GM21786 (cell line): ENCODE results near the gene SKA2.
A peak's percentile ranks its signal among the peaks of the same experiment; 100 is the strongest.
"Not testable (repeated sequence)": the region's sequence is repeated elsewhere in the genome, so short reads cannot be mapped to it uniquely, and the experiment has no call there.

Source experiments
- ATAC-seq: cut with Tn5 transposase; IDR thresholded peaks from one replicate; pipeline ENCODE4 v1.9.1; 2021; ENCODE audit not compliant: unreplicated experiment

SKA2 gene, protein sequence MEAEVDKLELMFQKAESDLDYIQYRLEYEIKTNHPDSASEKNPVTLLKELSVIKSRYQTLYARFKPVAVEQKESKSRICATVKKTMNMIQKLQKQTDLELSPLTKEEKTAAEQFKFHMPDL

DNA sequence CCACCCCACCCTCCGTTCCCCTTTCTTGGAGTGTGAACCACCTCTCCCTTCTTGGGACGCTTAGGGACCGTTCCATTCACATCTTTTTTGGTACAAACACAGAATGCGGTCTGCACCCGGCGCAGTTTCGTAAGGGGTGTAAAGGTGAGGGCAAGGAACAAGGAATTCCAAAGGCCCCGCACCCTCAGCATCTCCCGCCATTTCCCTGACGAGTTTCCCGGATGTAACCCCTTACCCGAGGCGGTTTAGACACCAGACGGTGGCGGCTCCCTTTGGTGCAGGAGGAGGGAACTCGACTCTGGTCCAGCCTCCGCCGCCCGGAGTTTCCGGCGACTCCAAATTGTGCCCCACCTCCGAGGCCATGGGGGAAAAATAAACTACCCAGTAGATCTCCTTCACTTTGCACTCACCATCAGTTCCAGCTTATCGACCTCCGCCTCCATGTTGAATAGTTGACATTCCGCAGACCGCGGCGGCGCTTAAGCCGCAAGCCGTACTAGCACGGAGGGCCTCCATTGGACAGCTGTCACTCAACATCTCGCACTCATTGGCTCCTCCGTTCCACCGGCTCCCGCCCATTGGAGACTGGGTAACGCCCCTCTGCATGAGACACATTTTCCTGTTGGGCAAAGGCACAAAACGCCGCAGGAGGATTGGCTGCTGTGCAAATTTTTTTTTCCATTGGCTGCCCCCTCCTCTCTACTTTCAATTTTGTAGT lies at the start of gene SKA2:
TSS of gene SKA2 (minus strand) at position 466 of the 718 bp plus-strand sequence. CDS start at position 443, 23 bp downstream.
- ATAC-seq = peak; percentile 79

DNA sequence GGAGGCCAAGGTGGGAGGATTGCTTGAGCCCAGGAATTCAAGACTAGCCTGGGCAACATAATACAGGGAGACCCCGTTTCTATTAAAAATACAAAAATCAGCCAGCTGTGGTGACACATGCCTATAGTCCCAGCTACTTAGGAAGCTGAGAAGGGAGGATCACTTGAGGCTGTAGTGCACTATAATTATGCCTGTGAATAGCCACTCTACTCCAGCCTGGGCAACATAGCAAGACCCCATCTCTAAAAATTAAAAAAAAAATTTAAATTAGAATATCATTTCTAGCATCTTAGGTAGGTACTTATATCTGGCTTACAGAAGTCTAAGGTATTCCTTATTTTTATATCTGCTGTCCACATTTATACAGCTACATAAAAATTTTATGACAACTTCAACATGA lies 47.3 kb upstream of the SKA2 start:
- no peak for ATAC-seq

DNA sequence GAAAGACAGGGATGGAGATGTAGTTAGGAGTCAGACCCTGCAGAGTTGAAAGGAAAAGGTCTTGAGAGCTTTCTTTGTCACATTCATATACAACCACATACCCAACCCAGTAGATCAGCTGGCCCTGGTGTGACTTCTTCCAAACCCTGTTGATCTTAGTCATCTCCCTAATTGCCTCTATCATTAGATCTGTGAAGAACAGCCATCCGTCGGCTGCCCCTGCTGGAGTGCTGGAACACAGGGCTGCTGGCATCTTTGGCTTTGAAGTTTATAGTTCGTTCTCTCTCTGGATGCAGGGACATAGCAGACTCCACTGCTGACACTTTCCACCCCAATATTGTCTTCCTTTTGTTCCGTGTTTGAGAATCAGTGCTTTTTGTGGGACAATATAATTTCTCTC lies 44.4 kb upstream of the SKA2 start:
- no peak for ATAC-seq

DNA sequence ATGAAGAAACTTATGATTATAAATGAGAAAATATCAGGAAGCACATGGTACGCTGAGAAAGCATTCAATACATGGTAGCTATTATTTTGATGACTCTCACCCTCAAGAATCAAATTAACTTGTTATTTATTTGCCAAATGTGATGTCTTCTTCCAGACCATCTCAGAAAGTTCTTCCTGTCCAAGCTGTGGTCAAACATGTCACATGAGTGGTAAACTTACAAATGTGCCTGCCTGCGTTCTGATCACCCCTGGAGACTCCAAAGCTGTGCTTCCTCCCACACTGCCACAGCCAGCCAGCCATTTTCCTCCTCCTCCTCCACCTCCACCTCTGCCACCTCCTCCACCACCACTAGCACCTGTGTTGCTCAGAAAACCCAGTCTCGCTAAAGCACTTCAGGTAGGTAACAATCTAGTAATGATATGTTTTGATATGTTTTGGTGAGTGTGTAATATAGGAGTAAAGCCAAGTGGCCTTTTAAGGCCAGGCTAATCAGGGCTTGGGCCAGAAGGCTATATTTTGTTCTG lies 38.4 kb upstream of the SKA2 start:
- no peak for ATAC-seq

DNA sequence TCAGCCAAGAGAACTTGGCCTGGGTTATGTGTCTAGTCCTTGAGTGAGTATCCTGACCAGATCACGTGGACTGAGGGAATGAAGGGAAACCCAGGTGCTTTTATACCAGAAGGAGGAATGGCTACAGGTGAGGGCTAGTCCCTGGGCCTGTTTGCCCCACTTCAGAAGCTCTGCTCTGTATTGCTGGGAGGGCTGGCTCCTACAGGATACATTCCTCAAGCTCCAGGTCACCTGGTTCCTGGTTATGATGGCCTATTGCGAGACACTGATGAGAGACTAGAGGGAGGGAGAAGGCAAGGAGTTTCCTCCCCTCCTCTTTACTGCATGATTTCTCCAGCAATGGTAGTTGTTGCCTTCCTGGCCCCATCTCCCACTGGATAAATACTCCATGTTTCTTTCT lies 35.8 kb upstream of the SKA2 start:
- ATAC-seq = no peak

DNA sequence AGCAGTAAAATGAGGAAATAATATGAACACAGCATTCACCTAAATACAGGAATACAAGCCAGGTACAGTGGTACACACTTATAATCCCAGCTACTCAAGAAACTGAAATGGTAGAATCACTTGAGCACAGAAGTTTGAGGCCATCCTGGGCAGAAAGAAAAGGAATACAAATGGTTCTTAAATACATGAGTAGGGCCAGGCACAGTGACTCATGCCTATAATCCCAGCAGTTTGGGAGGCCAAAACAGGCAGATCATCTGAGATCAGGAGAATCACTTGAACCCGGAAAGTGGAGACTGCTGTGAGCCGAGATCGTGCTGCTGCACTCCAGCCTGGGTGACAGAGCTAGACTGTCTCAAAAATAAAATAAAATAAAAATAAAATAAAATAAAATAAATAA lies 31.9 kb upstream of the SKA2 start:
- no peak for ATAC-seq

DNA sequence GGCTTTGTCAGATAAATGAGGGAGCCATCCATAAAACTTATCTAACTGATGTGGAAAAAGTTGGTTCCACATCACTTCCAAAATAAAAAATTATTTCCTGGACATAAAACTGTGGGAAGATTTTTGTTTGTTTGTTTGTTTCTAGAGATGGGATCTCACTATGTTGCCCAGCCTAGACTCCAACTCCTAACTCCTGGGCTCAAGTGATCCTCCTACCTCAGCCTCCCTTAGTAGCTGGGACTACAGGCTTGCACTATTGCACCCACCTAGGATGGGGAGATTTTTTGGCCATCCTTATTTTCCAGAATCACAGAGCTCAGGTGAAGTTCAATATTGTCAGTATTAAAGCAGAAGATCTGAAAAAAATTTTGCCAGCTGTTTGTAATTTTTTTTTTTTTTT lies 31.0 kb upstream of the SKA2 start:
- ATAC-seq = no peak

DNA sequence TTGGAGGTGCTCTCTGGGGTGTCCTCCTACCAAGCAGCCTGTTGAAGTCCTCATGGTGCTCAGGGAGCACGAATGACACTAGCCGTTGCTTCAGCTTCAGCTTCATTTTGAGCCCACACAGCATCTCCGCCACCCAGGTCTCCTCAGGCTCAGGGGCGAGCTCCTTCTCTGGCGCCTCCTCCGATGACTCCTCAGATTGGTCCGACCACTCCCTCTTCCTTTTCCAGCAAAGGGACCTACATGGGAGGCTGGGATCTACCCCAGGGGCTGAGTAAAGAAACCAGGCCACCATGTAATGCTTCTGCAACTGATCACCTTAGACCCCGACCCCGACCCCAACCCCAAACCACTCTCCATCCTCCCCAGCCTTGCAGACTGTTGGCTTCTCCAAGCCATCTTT lies 26.5 kb upstream of the SKA2 start:
- no peak for ATAC-seq

DNA sequence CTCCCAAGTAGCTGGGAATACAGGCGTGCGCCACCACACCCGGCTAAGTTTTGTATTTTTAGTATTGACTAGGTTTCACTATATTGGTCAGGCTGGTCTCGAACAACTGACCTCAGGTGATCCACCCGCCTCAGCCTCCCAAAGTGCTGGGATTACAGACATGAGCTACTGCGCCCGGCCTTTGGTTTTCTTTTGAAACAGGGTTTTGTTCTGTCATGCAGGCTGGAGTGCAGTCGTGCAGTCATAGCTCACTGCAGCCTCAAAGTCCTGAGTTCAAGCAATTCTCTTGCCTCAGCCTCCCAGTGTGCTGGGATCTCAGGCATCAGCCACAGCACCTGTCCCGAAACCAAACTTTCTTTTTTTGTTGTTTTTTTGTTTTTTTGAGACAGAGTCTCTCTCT lies 25.6 kb upstream of the SKA2 start:
- no peak for ATAC-seq

DNA sequence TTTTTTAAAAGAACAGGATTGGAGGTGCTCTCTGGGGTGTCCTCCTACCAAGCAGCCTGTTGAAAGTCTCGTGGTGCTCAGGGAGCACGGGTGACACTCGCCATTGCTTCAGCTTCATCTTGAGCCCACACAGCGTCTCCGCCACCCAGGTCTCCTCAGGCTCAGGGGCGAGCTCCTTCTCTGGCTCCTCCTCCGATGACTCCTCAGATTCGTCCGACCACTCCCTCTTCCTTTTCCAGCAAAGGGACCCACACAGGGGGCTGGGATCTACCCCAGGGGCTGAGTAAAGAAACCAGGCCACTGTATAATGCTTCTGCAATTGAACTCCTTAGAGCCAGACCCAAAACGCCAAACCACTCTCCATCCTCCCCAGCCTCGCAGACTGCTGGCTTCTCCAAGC lies 24.6 kb upstream of the SKA2 start:
- not testable (repeated sequence) for ATAC-seq

DNA sequence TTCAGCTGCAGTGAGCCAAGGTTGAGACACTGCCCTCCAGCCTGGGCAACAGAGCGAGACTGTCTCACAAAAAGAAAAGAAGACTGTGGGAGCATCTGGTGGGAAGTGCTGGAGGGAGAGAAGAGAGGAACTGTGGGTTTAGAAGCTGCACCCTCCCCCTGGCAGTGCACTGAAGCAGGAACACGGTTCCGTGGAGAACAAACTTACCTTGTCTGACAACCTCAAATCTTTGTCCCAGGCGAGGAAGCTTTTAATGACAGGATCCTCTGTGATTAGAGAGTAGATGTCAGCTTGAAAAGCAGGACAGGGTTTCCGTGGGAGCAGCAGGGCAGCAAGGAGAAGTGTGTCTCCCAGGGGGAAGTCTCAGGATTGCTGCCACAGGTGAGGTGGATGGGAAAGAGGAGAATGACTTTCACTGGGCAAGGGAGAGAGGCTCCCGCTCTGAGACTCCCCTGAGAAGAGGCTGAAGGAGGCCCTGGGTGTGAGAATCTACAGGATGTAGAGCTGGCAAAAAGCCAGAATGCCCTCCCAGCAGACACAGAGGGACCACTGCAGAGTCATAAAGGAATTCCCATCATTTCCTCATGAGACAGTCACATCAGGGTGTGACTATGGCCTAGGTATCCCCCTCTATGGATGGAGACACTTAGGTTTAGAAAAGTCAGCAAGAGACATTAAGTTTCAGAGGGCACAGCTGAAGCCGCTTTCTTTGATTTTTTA lies 23.4 kb upstream of the SKA2 start:
- no peak for ATAC-seq

DNA sequence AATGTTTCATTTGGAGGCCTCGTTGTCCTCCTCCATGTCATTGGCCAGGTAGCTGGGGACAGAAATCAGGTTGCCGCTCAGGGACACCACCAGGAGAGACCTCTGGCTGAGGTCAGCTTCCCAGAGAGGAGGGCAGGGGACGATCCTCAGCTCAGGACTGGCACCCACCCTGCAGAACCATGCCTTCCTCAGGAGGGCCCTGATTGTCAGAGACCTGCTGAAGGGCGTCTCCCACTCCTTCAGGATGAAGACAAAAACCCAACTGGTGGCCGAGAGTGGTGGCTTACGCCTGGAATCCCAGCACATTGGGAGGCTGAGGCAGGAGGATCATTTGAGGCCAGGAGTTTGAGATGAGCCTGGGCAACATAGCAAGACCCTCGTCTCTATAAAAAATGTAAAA lies 20.1 kb upstream of the SKA2 start:
- ATAC-seq = no peak

DNA sequence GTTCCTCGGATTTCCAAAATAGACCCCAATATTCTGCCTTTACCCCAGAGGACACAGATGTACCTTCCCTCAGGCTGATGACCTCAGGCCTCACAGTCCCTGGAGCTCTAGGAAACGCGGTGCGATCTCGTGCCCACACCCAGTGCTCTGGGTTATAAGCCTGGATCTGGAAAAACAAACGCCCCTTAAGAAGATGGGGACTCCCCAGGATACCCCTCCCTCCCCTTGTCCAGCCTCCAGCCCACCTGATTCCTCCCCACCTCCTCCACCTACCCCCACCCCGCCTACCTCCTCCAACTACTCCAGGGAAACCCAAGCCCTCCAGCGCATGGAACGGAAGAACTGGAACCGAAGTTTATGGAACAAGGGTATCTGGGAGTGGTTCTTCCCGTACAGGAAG lies 19.7 kb upstream of the SKA2 start:
- no peak for ATAC-seq

DNA sequence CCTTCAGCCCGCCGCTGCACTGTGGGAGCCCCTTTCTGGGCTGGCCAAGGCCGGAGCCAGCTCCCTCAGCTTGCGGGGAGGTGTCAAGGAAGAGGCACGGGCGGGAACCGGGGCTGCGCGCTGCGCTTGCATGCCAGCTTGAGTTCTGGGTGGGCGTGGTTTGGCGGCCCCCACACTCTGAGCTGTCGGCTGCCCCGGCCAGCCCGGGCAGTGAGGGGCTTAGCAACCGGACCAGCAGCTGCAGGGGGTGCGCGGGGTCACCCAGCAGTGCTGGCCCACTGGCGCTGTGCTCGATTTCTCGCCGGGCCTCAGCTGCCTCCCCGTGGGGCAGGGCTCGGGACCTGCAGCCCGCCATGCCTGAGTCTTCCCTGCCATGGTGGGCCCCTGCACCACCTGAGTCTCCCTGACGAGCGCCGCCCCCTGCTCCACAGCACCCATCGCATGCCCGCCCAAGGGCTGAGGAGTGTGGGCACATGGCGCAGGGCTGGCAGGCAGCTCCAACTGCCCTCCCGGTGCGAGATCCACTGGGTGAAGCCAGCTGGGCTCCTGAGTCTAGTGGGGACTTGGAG lies 17.5 kb upstream of the SKA2 start:
- no peak for ATAC-seq

DNA sequence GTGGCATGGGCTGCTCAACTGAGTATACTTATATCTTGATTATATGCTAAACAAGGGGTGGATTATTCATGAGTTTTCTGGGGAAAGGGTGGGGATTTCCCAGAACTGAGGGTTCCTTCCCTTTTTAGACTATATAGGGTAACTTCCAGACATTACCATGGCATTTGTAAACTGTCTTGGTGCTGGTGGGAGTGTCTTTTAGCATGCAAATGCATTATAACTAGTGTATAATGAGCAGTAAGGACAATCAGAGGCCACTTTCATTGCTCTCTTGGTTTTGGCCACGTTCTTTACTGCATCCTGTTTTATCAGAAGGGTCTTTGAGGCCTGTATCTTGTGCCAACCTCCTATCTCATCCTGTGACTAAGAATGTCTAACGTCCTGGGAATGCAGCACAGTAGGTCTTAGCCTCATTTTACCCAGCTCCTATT lies 12.6 kb upstream of the SKA2 start:
- no peak for ATAC-seq

DNA sequence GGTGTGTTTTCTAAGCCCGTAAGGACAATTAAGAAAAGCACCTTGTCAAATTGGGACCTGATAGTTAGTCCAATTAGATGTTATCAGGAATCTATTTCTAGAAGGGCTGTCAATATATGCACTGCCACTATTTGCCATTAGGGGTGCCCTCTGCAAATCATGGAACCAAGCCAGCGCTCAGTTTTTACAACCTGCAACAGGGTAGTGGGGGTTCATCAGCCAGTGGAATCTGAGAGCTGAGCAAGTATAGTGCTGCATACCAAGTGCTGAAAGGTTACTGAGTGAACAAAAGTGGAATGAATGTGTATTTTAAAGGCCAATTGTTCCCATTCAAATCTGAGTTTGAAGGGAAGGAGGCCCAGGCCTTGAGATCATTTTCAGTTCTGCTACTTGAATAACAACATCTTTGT lies 11.0 kb upstream of the SKA2 start:
- ATAC-seq = no peak

DNA sequence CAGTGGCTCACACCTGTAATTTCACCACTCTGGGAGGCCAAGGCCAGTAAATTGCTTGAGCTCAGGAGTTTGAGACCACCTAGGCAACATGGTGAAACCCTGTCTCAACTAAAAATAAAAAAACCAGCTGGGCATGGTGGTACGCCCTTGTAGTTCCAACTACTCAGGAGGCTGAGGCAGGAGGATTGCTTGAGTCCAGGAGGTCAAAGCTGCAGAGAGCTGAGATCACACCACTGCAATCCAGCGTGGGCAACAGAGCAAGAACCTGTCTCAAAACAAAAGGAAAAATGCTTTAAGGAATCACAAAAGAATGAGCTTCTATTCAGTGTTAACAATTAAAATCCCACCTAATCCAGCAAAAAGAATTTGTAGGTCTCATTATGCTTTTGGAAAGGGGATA lies 6.5 kb upstream of the SKA2 start:
- no peak for ATAC-seq

DNA sequence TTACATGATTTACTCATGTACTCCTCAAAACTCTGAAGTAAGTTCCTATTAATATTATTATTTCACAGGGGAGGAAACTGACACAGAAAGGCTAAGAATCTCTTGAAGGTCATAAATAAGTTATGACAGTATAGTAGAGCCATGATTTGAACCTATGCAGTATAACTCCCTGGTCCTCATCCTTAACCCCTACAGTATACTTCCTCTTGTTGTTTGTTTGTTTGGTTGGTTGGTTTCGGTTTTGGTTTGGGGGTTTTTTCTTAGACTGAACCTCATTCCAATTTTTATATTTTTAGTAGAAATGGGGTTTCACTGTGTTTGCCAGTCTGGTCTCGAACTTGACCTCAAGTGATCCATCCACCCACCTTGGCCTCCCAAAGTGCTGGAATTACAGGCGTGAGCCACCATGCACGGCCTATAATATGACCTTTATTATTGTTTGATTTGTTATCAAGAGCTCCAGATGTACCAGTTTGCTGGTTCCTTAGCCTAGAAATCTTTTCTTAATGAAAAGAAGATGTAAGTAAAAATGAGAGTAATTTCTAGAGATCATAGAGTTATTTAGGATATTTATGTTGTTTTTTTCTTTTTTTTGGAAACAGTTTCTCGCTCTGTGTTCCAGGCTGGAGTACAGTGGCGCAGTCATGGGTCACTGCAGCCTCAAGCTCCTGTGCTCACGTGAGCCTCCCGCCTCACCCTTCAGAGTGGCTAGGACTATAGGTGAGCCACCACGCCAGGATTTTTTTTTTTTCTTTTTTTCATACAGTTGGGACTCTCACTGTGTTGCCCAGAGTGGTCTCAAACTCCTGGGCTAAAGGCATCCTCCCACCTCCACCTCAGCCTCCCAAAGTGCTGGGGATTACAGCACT lies 5.4 kb upstream of the SKA2 start:
- ATAC-seq = no peak

DNA sequence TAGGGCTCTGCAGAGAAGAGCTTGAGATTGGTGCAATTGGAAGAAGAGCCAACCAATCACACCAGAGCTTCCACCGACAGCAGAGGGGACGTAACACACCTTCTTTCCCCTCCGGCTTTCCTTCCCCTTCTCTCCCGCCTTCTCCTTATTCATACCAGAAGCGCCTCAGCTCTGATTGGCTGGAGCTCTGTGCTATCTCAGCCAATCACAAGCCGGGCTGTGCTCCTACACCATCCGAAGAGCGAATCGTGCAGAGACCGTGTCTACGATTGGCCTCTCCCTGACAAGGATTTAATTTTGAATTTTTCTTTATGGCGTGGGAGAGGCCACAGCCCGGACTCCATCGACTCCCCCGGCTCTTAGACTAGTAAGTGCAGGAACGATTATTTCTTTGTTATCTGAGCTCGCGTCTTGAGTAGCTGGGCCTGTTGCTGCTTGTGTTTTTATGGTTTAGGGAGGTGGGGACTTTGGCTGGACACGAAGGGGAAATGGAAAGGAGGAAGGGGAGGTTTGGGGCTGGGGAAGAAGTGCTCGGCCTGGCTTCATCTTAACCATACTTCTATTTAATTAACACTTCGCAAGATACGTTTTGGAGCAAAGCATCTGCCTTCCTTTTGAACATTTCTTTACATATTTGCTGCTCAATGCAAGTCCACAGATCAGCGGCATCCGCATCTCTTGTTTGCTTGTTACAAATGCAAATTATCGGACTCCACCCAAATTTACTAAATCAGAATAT lies 622 bp upstream of the SKA2 start, which contains the start of gene PRR11:
TSS of gene PRR11 (plus strand) at position 308 of the 739 bp plus-strand sequence. CDS start 14,007 bp downstream, outside the sequence.
- ATAC-seq = peak; percentile 86

DNA sequence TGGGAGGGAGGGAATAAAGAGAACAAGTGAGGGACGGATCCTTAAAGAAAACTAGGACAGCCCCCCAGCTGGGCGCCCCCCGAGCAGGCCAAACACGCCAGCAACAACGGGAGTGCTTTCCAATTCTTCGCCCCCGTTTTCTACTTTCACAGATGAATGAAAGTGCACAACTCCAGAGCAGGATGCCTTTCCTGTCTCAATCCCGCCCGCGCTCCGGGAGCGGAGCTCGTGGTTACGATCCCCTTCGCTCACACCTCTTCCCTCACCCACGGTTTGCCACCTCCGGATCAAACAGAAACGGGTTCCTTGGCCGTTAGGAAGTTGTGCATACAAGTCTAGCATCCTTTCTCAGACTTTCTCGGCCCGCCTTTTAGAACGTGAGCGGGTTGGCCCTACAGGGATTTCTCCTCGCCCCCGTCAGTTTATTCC lies 680 bp downstream of the SKA2 start:
- ATAC-seq = no peak
